Activated gamma-delta T cell treated with anti-CD3 and anti-CD28 coated beads, Interleukin-2, amount 50 U/mL, for 16 hours (primary cell): ENCODE results near the gene C20orf144.
"Not testable (repeated sequence)": the region's sequence is repeated elsewhere in the genome, so short reads cannot be mapped to it uniquely, and the experiment has no call there.

Source experiments
- DNase-seq: peaks from one replicate; pipeline ENCODE4 v3.0.0-alpha.2; 2020; ENCODE audit warnings: low read depth

Gene C20orf144

DNA sequence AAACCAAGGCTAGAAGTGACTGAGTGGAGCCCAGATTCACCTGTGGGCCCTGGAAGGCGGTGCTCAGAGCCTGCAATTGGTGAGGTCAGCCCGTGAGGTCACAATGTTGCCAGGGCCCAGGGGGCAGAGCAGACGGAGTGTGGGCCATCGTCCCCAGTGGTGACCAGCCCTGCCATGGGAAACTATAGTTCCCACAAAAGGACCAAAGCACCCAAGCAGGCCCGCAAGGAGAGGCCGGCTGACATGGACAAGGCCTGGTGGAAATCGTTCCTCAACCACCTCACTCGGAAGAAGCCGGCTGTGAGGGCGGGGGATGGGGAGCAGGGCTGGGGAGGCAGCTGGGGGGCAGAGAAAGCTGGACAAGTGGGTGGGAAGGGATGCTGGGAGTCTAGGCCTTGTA lies at the start of gene C20orf144:
C20orf144 (plus strand) TSS at position 156 of the 400 bp plus-strand sequence; CDS start at position 175, 19 bp downstream.
- no peak for DNase-seq

DNA sequence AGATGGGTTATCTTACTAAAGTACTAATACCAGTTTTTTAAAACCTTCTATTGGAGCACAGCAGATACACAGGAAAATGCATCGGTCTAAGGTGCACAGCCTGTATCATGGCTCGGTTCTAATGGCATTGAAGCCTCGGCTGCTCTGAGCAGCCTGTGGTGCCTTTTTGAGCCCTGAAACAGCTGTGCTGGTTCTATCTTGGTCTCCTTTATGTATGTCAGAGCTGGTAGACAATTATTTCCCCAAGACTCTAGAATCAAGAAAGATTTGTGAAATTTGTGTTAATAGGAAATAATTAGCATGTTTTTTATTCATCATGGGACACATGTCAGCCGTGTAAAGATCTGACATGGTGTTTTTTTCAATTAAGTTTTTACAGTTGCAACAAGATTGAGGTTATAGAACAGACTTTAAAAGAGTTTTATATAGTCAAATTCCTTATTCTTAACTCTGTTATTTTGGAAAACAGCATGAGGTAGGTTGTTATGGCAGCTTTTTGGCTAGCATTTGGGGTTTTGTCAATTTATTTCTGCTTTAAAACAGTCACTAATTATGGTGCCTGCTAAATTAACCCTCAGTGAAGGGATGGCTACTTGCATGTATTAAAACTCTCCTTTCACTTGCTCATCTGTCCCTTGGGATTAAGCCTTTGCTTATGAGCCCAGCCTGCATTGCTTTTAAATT lies 40.3 kb upstream of the C20orf144 start:
- no peak for DNase-seq

DNA sequence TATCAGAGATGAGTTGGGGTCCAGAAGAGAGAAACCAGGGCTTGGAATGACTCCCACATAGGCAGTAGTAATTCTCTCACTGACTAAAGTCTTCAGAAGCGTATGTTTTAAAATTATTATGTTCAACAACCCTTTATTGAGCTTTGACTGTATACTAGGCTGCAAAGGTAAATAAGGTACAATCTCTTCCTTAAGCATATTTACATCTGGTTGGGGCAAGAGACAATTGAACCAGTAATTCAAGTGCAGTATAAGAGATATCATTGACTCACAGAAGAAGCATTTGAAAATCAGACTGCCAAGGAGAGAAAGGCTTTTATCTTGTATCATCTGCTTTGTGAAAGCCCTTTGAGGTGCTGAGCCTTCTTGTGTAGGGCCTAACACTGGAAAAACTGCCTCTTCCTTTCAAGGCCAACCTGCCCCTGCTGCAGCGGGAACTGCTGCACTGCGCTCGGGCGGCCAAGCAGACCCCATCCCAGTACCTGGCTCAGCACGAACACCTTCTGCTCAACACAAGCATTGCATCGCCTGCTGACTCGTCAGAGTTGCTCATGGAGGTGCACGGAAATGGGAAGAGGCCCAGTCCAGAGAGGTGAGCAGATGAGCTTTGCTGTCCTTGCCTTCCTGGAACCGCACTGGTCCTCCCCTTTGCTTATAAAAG lies 39.3 kb upstream of the C20orf144 start:
- no peak for DNase-seq

DNA sequence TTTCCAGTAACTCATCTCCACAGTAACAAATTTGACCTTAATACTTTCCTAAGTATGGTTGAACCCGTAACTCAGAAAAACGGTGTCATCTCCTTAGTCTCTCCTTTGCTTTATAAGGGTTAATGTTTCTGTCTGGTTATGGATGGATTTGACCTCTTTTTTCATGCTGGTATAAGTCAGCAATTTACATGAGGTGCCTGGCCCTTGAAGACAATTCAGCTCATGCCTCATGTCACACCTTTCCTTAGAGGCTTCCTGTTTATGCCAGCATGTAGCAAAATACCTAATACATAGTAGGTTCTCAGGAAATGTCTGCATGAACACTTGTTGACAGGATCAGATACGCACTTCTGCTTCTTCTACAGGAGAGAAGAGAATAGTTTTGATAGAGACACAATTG lies 37.7 kb upstream of the C20orf144 start:
- no peak for DNase-seq

DNA sequence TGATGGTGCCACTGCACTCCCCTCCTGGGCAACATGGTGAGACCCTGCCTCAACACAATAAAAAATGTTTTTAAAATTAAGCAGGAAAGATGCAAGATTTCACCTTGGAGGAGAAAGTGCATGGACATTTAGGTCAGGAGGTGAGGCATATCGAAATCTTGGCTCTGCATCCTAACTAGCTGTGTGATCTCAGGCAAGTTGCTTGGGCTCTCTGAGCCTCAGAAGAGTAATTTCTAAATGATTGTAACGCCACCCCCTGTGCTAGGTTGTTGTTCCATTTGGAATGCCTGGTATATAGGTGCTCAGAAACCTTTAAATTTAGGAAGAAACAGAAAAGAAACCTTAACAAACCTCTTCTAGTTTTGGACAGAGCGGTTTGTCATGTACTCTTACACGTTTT lies 35.9 kb upstream of the C20orf144 start:
- DNase-seq: no peak

DNA sequence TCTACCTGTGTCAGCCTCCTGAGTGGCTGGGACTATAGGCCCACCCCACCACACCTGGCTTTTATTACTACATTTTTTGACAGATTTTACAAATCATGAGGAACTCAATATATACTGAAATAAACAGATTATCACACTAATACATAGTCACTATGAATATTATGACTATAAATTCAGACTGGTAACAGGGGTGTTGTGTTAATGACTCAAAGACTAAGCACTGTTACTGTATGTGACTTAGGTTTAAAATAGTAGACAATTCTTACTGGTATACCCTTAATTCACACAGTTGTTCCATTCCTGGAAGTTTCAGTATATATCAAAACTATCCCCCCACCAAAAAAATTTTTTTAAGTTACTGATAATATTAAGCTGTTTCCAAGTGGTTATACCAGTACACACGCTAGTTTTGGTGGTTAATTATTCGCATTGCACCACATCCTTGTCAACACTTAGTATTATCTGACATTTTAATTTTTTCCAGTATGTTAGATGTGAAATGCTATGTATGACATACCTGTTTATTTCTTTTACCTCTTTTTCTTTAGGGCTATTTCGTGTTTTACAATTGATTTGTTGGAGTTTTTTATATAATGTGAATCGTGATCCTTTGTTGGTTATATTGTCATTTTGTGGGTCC lies 34.4 kb upstream of the C20orf144 start:
- DNase-seq: no peak

DNA sequence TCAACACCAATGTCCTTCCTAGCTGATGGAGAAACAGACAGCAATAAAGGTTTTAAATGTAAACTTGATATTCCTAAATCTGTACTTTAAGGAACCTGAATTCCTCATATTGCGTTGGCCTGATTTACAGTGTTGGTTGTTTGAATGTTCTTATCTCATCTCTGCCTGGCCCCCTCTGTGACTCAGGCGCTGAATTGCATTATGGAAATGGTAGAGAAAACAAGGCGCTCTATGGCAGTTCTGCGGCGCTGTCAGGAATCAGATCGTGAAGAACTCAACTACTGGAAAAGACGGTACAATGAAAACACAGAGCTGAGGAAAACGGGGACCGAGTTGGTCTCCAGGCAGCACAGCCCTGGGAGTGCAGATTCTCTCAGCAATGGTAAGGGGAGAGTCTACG lies 32.6 kb upstream of the C20orf144 start:
- DNase-seq: no peak

DNA sequence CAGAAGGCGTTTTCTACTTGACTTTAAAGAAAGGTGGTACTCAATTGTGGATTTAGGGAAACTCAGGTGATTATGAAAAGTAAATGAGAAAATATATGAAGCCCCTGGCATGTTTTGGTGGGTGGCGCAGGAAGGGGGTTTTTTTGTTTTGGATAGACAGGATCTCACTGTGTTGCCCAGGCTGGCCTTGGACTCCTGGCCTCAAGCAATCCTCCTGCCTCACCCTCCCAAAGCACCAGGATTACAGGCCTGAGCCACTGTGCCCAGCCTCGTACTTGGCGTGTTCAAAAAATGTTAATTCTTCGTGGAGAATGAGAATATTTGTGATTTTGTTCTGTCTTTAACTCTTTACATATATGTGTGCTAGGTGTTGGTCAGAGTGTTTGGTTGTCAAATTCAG lies 32.1 kb upstream of the C20orf144 start:
- no peak for DNase-seq

DNA sequence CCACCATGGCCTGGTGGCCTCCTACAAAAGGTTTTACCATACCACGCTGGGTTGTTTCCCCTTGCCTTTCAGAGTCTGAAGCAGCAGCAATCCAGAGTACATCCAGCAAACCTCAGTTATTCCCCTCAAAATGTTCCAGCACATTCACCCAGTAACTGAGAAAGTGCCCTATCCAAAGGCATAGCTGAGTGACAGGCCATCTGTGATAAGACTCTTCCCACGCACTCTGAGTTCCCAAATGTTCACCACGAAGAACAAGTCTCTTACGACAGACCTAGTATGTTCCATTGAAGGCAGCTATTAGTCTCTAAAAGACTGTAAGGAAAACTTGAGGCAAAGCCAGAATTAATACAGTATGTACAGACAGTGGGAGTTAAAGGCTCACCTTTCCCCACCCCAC lies 31.6 kb upstream of the C20orf144 start:
- DNase-seq: no peak

DNA sequence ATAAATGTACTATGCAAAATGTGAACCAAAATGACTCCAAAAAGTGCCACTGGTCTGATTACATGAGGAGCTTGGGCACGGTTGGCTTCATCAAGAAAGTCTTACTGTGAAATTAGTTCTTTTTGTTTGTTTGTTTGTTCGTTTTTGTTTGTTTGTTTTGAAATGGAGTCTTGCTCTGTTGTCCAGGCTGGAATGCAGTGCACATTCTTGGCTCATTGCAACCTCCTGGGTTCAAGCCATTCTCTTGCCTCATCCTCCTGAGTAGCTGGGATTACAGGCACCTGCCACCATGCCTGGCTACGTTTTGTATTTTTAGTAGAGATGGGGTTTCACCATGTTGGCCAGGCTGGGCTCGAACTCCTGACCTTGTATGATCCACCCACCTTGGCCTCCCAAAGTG lies 30.2 kb upstream of the C20orf144 start:
- DNase-seq: not testable (repeated sequence)

DNA sequence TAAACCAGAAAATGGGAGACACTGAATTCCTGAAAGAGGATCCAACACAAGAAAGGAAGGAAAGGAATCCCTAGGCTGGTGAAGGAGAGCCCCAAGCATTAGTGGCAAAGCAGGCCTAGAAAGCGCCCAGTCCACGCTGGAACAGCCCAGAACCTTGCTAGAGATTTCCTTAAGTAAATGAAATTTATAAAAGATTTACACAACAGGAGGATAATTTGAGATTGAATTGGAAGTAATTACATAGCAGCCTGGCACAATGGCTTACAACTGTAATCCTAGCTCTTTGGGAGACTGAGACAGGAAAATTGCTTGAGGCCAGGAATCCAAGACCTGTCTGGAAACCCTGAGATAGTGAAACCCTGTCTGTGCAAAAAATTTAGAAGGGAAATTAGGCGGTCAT lies 26.8 kb upstream of the C20orf144 start:
- DNase-seq: no peak

DNA sequence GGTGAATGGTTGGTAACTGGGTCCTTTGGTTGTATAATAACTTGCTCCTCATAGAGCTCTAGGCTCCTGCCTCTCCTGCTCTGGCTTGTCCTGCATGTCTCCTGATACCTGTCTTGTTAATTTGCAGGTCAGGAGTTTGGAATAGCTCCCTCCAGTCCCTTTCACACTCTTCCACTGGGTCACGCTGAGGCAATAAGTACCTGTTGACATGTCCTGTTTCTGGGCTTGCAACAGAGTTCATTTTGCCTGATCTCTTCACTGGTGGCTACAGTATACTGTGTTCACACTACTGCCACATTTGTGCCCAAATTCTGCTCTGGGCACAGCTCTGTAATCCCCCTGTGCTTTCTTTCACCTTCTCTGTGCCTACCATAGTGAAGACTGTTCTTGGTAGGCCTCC lies 25.4 kb upstream of the C20orf144 start:
- no peak for DNase-seq

DNA sequence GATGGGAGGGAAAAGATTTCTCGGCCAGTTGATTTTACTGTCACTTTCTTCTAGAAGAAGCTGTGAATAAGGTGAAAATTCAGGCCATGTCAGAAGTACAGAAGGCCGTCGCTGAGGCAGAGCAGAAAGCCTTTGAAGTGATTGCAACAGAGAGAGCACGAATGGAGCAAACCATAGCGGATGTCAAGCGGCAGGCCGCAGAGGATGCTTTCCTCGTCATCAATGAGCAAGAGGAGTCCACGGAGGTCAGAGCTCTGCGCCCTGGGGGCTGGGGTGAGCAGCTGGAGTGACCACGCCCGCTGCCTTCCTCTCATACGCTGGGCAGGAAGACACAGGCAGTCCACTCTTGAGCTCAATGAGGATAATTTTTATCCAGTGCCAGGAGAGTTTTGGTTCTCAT lies 21.8 kb upstream of the C20orf144 start:
- no peak for DNase-seq

DNA sequence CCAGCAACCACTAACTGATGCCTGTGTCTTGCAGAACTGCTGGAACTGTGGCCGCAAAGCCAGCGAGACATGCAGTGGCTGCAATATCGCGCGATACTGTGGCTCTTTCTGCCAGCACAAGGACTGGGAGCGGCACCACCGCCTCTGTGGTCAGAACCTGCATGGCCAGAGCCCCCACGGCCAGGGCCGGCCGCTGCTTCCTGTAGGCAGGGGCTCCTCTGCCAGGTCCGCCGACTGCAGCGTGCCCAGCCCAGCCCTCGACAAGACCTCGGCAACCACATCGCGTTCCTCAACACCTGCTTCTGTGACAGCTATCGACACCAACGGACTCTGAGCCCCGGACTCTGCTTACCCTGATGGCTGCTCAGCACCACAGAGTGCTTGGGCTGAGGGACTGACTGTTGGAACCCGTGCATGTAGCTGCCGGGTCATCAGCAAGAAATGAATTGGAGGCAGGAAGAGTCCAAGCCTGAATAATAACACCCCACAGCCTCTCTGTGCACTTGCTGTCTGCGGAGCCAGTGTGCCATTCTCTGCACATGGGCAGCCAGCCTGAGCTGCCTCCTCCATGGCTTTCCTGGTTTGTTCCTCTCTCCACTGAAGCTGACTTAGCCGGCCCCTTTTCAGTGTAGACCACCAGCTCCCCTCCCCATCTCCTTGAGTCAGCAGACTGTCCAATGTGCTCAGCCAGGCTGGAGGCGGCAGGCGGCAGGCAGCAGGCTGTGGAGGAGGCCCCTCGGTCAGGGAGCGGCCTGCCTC lies 17.6 kb upstream of the C20orf144 start:
- DNase-seq: no peak

DNA sequence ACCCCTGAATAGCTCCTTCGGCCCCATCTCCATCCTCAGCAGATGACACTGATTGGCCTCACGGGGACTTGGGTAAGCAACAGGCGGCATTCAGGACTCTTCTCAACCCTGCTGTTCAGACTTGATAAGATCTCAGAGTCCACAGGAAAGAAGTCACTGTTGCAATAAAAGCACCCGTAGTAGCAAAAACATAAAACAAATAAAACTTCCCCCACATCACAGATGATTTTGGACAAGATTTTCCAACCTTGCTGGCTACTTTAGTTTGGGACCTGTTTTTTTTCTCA lies 17.1 kb upstream of the C20orf144 start:
- no peak for DNase-seq

DNA sequence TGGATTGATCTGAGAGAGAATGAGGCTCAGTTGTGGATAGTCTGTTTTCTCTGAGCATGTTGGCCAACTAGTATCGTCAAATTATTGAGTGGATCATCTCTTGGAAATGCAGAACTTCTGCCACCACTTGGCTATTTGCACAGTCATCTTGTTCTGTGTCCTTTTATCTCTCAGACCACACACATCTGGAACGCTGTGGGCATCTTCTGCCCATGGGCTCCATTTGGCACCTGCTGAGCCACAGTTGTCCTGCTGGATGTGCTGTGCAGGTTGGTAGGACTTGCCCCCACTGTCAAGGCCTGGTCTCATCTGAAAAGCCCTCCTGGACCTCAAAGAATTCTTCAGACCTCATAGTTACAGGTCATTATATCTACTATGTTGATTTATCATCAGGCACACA lies 16.7 kb upstream of the C20orf144 start:
- no peak for DNase-seq

DNA sequence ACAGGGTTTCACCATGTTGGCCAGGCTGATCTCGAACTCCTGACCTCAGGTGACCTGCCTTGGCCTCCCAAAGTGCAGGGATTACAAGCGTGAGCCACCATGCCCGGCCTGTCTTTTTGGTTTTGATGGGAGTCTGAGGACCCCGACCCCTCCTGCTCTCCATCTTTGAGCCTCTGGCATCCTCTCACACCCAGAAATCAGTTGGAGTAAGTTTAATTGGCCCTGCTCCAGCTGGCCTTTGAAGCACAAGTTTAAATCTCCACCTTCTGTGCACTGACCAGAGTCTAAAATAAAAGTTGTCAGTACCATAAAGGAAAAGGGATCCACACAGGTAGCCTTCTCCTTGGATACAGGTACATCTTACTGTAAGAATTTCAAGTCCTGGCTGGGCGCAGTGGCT lies 15.9 kb upstream of the C20orf144 start:
- no peak for DNase-seq

DNA sequence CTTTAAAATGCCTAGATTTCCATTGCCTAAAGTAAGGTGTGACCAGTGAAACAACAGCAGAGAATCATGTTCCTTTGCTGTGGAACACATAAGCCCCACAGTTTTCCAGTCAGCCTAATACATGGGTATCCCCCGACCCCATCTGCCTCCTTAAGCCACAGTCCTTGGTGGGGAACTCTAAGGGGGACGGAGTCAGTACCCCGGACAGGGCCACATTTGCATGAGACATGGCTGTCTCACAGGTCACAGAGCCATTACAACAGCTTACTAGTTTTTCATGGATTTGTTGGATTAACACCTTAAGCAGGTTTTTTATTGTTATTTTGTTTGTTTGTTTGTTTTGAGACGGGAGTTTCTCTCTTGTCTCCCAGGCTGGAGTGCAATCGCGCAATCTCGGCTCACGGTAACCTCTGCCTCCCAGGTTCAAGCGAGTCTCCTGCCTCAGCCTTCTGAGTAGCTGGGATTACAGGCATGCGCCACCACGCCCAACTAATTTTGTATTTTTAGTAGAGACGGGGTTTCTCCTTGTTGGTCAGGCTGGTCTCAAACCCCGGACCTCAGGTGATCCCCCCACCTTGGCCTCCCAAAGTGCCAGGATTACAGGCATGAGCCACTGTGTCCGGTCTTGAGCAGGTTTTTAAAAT lies 15.0 kb upstream of the C20orf144 start:
- DNase-seq: not testable (repeated sequence)

DNA sequence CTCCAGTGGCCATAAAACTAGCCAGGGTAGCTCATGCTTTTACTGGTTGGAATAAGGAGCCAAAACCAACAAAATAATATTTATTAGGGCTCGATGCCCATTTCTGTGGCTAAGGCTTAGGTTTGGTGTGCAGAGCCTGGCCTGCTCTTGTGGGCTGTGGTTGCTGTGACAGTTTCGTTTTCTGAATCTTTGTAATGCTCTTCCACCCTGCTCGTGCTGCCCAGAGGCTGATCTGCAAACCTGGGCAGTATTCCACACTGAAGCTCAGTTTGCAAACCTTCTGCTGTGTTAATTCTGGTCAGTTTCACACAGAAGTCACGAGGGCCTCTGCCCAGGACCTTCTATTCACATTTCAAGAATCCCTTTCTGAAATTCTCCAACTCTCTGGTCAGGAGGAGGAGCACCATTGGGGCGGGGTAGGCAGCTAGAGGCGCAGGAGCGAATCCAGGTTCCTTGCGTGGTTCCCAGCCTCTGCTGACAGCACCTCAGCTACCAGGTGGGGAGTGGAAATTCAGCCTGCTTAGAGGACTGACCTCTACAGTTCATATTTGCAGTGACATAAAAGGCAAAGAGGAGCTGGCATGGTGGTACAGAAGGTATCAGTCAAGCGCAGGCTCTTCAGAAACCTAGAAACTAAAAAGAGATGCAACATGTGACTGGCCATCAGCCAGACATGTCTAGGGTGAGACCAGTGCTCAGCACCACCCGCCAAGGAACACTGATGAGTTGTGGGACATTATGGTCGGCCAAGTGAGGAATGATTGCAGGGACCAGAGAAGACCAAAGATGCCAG lies 14.3 kb upstream of the C20orf144 start:
- DNase-seq: no peak

DNA sequence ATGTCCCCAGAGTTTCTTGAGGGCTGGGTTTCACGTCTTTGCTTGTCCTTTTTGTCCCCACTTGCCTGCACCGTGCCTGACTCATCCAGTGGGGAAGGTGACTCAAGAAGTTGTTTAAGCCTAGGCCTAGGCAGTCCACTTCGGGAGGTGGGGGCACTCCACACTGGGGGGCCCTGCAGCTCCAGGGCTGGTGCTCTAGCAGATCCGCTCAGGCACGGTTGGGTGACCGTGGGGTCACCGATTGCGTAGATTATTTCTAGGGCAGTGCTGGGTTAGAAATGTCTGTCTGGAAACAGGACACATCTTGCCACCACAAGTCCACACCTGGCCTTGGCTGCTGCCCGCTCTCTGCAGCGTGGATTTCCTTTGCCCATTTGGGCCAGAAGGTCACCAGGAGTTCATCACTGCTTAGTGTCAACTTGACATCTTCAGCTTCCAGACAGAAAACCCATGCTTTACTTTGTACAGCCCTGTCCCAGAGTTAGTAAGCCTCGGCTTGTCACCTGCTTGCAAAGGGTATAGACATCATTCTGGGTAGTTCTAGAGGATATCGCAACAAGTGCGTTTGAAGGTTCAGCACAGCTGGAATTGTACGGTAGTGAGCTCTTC lies 13.6 kb upstream of the C20orf144 start:
- DNase-seq: no peak

DNA sequence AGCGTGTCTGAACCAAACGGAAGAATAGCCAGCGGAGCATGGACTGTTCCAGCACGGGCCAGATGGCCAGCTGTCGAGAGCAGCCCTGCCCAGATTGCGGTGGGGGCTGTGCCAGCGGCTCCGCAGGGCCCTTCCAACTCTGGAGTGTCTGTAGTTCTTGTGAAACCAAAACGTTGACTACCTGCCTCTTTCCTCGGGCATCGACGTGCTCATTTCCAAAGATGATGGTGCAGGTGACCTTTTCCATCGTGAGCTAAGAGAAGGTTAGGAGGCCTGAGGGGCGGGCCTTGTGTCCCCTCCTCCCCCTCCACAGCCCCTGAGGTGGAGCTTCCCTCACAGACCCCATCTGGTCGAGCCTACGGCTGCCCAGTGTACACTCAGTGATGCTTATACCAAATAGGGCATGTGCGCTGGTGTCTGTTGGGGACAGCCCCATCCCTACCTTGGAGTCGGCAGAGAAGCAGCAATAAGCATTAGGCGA lies 12.9 kb upstream of the C20orf144 start:
- no peak for DNase-seq
